Measurements from ENCODE around the gene VTI1A. TPM values are rescaled to one million over a fixed set of nuclear protein-coding genes. Genes with fewer than 3 reads are reported as not detected.

Gene VTI1A
- polyA plus RNA-seq, 1 donor = 17.2 TPM

DNA sequence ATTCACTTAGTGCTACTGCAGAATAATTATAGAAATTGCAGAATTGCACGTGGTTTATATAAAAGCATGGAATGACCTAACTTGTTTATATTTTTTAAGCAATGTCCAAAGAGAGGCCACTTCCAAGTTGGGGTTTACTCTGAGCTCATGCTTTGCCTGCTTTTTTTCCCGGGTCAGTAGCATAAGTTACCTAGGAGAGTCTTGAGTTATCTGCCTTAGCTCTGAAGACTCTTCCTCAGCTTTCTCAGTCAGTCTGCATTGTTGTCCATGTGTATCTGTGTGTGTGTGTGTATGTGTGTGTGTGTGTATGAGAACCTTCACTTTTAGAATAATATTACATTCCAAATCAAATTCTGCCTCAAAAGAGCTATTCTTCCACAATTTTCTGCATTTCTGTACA, 263.5 kb downstream of the VTI1A start:
- H3K36me3 ChIP-seq (ENCODE audit: control insufficient read depth, insufficient read depth, low read length) = no peaks in the 10 kb centered on the region
- H3K9me3 ChIP-seq (ENCODE audit: control insufficient read depth, low read depth, low read length) = no peaks in the 10 kb centered on the region
- DNase-seq = no peak
- no peaks in the 10 kb centered on the region for H3K4me1 ChIP-seq (ENCODE audit: control insufficient read depth, insufficient read depth, low read length)
- WGBS (ENCODE audit: insufficient coverage, low lambda C conversion rate) = no CpG with 5 or more reads among the region's 2 CpGs
- no peak overlapping the region for H3K27ac ChIP-seq (ENCODE audit: low read length)
- H3K27me3 ChIP-seq (ENCODE audit: control insufficient read depth, insufficient read depth, low read length) = no peaks in the 10 kb centered on the region
- H3K4me3 ChIP-seq (ENCODE audit: low read length) = no peak overlapping the region

DNA sequence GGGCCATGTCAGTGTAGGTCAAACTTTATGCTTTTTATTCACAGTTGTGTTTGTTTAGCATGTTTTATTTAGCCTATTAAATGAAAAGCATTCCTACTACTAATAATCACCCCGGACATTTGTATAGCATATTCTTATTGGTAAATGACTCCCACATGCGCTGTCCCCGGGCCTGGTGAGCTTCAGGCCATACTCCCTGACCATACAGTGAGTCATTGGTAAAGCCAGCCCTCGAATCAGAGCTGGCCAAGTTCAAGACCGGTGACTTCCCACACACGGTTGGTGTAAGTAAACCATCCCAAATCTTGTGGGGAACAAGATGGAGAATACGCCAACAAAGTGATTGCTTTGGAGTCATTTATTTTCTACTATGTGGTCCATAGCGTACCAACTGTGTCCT, 264.4 kb downstream of the VTI1A start:
- no peak for DNase-seq
- Histone ChIP-seq H3K27me3 (ENCODE audit: control insufficient read depth, insufficient read depth, low read length) (no peaks in the 10 kb centered on the region), H3K27ac (ENCODE audit: low read length) (no peak overlapping the region), H3K4me3 (ENCODE audit: low read length) (no peak overlapping the region), H3K4me1 (ENCODE audit: control insufficient read depth, insufficient read depth, low read length) (peaks cover 3% of the 10 kb centered on the region), H3K36me3 (ENCODE audit: control insufficient read depth, insufficient read depth, low read length) (no peaks in the 10 kb centered on the region), H3K9me3 (ENCODE audit: control insufficient read depth, low read depth, low read length) (no peaks in the 10 kb centered on the region)
- 100% methylated on average over 1 of the region's 8 CpGs for WGBS (ENCODE audit: insufficient coverage, low lambda C conversion rate)

DNA sequence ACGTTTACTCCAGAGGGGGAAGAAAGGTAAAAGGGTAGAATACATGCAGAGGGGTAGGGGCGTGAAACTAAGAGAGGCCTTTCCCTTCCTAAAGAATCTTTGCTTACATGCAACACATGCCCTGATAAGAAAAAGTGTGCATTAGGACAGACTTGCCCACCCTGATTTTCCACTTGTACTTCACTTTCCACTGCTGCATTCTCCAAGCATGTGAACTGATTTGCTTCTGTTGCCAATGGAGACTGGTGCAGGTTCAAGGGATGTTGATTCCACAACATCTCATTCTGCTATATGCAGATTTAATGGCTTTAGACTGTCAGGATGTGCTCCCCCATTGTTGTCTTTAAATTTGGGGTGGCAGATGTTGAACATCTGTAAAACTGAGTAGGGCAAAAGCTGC, 265.5 kb downstream of the VTI1A start:
- H3K27ac ChIP-seq (ENCODE audit: low read length) = no peak overlapping the region
- no peaks in the 10 kb centered on the region for H3K27me3 ChIP-seq (ENCODE audit: control insufficient read depth, insufficient read depth, low read length)
- DNase-seq = no peak
- no peaks in the 10 kb centered on the region for H3K9me3 ChIP-seq (ENCODE audit: control insufficient read depth, low read depth, low read length)
- peaks cover 3% of the 10 kb centered on the region for H3K4me1 ChIP-seq (ENCODE audit: control insufficient read depth, insufficient read depth, low read length)
- no peaks in the 10 kb centered on the region for H3K36me3 ChIP-seq (ENCODE audit: control insufficient read depth, insufficient read depth, low read length)
- H3K4me3 ChIP-seq (ENCODE audit: low read length) = no peak overlapping the region
- WGBS (ENCODE audit: insufficient coverage, low lambda C conversion rate) = no CpG with 5 or more reads among the region's 2 CpGs

DNA sequence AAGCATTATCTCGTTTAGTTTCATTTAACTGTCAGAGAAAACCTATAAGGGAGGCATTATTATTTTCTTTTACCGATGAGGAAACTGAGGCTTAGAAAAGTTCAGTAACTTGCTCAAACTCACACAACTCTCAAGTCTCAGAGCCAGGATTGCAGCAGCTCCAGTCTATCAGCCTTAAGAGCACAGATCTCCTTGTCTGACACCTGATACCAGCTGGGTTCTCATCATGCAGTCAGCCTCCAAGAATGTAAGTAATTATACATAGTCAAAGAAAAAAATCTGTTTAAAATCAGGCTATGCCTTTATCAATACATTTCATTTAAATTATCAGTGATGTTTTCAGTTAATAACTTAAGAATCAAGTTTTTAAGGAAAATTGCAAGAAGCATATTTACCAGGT, 266.4 kb downstream of the VTI1A start:
- Histone ChIP-seq H3K4me1 (ENCODE audit: control insufficient read depth, insufficient read depth, low read length) (peaks cover 3% of the 10 kb centered on the region), H3K36me3 (ENCODE audit: control insufficient read depth, insufficient read depth, low read length) (no peaks in the 10 kb centered on the region), H3K9me3 (ENCODE audit: control insufficient read depth, low read depth, low read length) (no peaks in the 10 kb centered on the region), H3K4me3 (ENCODE audit: low read length) (no peak overlapping the region), H3K27me3 (ENCODE audit: control insufficient read depth, insufficient read depth, low read length) (no peaks in the 10 kb centered on the region), H3K27ac (ENCODE audit: low read length) (no peak overlapping the region)
- no CpG with 5 or more reads among the region's 2 CpGs for WGBS (ENCODE audit: insufficient coverage, low lambda C conversion rate)
- DNase-seq = no peak

DNA sequence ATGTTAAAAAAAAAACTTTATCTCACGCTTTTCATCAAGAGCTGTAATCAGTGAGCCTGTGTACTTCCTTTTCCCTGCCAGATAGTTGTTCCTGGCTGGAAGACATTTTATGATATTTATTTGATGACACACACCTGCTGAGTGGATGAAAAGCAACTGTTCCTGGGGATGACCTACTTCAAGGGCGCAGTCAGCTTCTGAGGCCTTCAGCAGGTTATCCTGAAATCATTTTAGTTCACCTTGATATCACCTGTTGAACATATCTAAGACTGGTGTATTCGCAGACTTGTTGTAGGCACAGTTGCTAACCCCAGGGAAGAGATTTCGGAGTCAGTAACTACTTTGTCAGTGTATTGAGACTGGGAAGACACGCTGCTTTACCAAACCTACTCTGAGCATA, 268.6 kb downstream of the VTI1A start:
- Histone ChIP-seq H3K27ac (ENCODE audit: low read length) (no peak overlapping the region), H3K36me3 (ENCODE audit: control insufficient read depth, insufficient read depth, low read length) (no peaks in the 10 kb centered on the region)

DNA sequence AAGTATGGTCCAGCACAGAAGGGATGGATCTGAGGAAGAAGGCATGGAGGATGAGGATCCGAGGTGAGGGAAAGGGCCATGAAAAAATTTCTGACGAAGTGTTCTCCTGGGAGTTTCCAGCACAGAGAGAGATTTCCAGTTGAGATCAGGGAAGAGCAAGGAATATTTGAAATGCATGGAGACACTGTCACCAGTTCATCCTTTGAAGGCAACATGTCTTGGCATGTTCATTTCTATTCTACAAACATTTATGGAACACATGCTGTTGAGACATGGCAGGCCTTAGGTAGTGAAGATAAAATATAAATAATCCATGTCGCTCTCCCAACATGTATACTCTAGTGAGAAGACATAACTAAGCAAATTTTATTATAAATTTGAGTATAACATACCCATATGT, 269.1 kb downstream of the VTI1A start:
- Histone ChIP-seq H3K4me3 (ENCODE audit: low read length) (no peak overlapping the region), H3K27me3 (ENCODE audit: control insufficient read depth, insufficient read depth, low read length) (no peaks in the 10 kb centered on the region), H3K4me1 (ENCODE audit: control insufficient read depth, insufficient read depth, low read length) (peaks cover 3% of the 10 kb centered on the region), H3K27ac (ENCODE audit: low read length) (no peak overlapping the region), H3K36me3 (ENCODE audit: control insufficient read depth, insufficient read depth, low read length) (no peaks in the 10 kb centered on the region), H3K9me3 (ENCODE audit: control insufficient read depth, low read depth, low read length) (no peaks in the 10 kb centered on the region)
- 100% methylated on average over 1 of the region's 3 CpGs for WGBS (ENCODE audit: insufficient coverage, low lambda C conversion rate)
- no peak for DNase-seq

More for the DNA sequence above, 268.6 kb downstream of the VTI1A start:
- H3K4me3 ChIP-seq (ENCODE audit: low read length) = no peak overlapping the region
- WGBS (ENCODE audit: insufficient coverage, low lambda C conversion rate) = no CpG with 5 or more reads among the region's 5 CpGs
- H3K9me3 ChIP-seq (ENCODE audit: control insufficient read depth, low read depth, low read length) = no peaks in the 10 kb centered on the region
- DNase-seq = peak in 1 of 2 donors; percentile 48
- no peaks in the 10 kb centered on the region for H3K27me3 ChIP-seq (ENCODE audit: control insufficient read depth, insufficient read depth, low read length)
- peaks cover 3% of the 10 kb centered on the region for H3K4me1 ChIP-seq (ENCODE audit: control insufficient read depth, insufficient read depth, low read length)

DNA sequence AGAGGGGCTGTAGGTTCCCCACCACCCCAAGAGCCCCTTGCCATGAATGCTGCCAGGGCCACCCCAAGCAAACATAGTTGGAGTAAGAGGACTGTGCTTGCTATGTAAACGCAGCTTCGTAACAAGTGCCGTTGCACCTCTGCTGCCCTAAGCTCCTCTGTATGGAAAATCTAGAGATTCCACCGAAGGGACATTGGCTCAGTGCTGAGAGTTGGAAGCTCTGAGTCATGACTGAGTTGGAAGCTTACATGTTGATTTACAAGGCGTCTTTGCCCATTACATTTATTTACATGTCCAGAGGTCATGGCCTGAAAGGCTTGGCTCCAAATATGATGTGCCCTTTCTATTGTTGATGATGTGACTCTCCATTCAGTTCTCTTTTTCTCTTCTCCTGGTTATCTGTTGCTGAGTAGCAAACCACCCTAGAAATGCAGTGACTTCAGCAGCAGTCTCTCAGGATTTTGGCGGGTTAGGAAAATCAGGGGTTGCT, 270.0 kb downstream of the VTI1A start:
- H3K4me3 ChIP-seq (ENCODE audit: low read length) = no peak overlapping the region
- no peak overlapping the region for H3K27ac ChIP-seq (ENCODE audit: low read length)
- no peak for DNase-seq
- no peaks in the 10 kb centered on the region for H3K27me3 ChIP-seq (ENCODE audit: control insufficient read depth, insufficient read depth, low read length)
- WGBS (ENCODE audit: insufficient coverage, low lambda C conversion rate) = no CpG with 5 or more reads among the region's 6 CpGs
- H3K36me3 ChIP-seq (ENCODE audit: control insufficient read depth, insufficient read depth, low read length) = no peaks in the 10 kb centered on the region
- peaks cover 3% of the 10 kb centered on the region for H3K4me1 ChIP-seq (ENCODE audit: control insufficient read depth, insufficient read depth, low read length)
- H3K9me3 ChIP-seq (ENCODE audit: control insufficient read depth, low read depth, low read length) = no peaks in the 10 kb centered on the region

DNA sequence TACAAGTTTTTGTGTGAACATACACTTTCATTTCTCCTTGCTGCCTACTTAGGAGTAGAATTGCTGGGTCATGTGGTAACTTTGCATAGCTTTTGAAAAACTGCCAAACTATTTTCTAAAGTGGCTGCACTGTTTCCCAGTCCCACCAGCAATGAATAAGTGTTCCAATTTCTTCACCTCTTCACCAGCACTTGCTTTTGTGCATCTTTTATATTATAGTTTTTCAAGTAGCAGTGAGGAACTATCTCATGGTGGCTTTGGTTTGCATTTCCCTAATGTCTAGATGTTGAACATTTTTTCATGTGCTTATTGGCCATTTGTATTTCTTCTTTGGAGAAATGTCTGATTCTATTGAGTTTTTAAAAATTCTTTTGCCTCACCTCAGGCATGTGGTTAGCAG, 273.2 kb downstream of the VTI1A start:
- Histone ChIP-seq H3K36me3 (ENCODE audit: control insufficient read depth, insufficient read depth, low read length) (no peaks in the 10 kb centered on the region), H3K4me3 (ENCODE audit: low read length) (no peak overlapping the region), H3K9me3 (ENCODE audit: control insufficient read depth, low read depth, low read length) (no peaks in the 10 kb centered on the region), H3K4me1 (ENCODE audit: control insufficient read depth, insufficient read depth, low read length) (peaks cover 3% of the 10 kb centered on the region), H3K27ac (ENCODE audit: low read length) (no peak overlapping the region), H3K27me3 (ENCODE audit: control insufficient read depth, insufficient read depth, low read length) (no peaks in the 10 kb centered on the region)
- no peak for DNase-seq

DNA sequence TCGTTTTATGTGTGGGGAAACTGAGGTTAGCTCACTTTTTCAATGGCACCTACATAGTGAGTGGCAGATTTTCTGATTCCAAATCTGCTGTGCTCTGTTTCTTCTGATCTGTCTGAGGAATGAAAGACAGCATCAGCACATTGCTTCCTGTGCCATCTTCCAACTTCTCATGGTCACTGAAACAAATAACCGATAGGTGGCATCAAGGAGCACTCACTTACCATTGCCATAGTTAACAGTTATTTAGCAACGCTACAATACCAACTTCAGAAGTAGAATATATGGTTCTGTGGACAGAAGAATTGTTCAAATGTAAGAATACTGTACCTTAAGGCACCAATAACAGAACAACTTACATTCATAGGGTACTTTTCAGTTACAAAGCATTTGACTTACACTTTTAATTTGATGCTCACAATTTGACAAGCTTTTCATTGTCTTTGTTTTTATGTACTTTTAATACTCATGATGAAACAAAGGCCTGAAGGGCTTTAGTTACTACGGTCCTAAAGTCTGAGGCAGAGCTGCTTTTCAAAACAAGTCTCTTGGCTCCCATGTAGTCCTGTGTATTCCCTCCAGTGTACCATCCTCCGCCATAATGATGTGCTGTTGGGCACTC, 274.2 kb downstream of the VTI1A start:
- Histone ChIP-seq H3K4me3 (ENCODE audit: low read length) (no peak overlapping the region), H3K36me3 (ENCODE audit: control insufficient read depth, insufficient read depth, low read length) (no peaks in the 10 kb centered on the region), H3K4me1 (ENCODE audit: control insufficient read depth, insufficient read depth, low read length) (no peaks in the 10 kb centered on the region), H3K27ac (ENCODE audit: low read length) (no peak overlapping the region), H3K9me3 (ENCODE audit: control insufficient read depth, low read depth, low read length) (no peaks in the 10 kb centered on the region), H3K27me3 (ENCODE audit: control insufficient read depth, insufficient read depth, low read length) (no peaks in the 10 kb centered on the region)
- 74% methylated on average over 3 of the region's 5 CpGs for WGBS (ENCODE audit: insufficient coverage, low lambda C conversion rate)
- peak in 1 of 2 donors; percentile 37 for DNase-seq

DNA sequence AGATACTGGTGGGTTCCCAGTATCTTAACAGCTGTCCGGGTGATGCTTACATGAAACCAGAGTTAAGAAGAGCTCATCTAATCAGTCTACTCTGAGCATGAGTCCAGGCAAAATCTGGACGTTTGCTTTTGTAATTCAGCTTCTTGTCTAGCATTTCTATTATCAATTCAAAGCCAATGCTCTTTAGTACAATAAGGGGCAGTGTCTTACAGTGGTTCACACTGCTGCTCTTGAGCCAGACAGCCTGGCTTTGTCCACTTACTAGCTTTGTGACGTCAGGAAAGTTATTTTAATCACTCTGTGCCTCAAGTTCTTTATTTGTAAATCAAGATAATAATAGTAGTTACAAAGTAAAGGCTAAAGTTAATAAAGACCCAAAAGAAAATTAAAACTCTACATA, 275.7 kb downstream of the VTI1A start:
- no peak for DNase-seq
- WGBS (ENCODE audit: insufficient coverage, low lambda C conversion rate) = no CpG with 5 or more reads among the region's 3 CpGs
- Histone ChIP-seq H3K4me3 (ENCODE audit: low read length) (no peak overlapping the region), H3K27me3 (ENCODE audit: control insufficient read depth, insufficient read depth, low read length) (no peaks in the 10 kb centered on the region), H3K27ac (ENCODE audit: low read length) (no peak overlapping the region), H3K36me3 (ENCODE audit: control insufficient read depth, insufficient read depth, low read length) (no peaks in the 10 kb centered on the region), H3K9me3 (ENCODE audit: control insufficient read depth, low read depth, low read length) (no peaks in the 10 kb centered on the region), H3K4me1 (ENCODE audit: control insufficient read depth, insufficient read depth, low read length) (peaks cover 9% of the 10 kb centered on the region)

DNA sequence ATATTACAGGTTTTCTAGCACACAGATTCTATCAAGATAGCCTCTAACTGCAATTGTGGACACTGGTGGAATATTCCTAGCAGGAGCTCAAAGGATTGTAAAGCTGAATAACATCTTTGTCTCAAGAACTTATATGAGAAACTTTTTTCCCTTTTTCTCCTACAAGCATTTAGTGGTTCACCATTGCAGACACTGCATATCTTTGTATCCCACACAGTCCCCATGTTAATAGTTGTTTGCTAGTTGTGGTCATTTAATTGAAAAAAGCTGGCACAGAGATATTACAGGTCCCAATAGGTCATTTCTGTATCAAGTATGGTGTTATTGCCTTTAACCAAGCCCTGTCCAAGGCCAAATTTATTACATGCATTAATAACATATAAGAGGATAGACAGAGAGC, 276.9 kb downstream of the VTI1A start:
- Histone ChIP-seq H3K36me3 (ENCODE audit: control insufficient read depth, insufficient read depth, low read length) (no peaks in the 10 kb centered on the region), H3K27me3 (ENCODE audit: control insufficient read depth, insufficient read depth, low read length) (no peaks in the 10 kb centered on the region), H3K27ac (ENCODE audit: low read length) (no peak overlapping the region), H3K4me3 (ENCODE audit: low read length) (no peak overlapping the region), H3K4me1 (ENCODE audit: control insufficient read depth, insufficient read depth, low read length) (peaks cover 18% of the 10 kb centered on the region), H3K9me3 (ENCODE audit: control insufficient read depth, low read depth, low read length) (no peaks in the 10 kb centered on the region)
- DNase-seq = no peak
